Right renal cortex interstitium (tissue), 3 donors: ENCODE data around the gene SMOC2. TPM values are rescaled to one million over a fixed set of nuclear protein-coding genes. Genes with fewer than 3 reads are reported as not detected.
"Not testable (repeated sequence)": the region's sequence is repeated elsewhere in the genome, so short reads cannot be mapped to it uniquely, and the experiment has no call there.

ENCODE experiments used
- DNase-seq, 3 donors: peaks; one replicate each; pipeline ENCODE4 v3.0.0-alpha.2; 2013; ENCODE audit warnings: low read depth in 3 of 3, low spot score in 2 of 3
- polyA plus RNA-seq, 3 donors: library from polyadenylated mRNA; unstranded; fragments of 120-200 nt; gene quantifications; one replicate each; pipeline ENCODE4 v1.2.1, GENCODE V29; 2013; ENCODE audit not compliant: insufficient read length in 3 of 3

Gene SMOC2
- polyA plus RNA-seq, 3 donors = 18.0 to 31.5 (median 25.7) TPM

DNA sequence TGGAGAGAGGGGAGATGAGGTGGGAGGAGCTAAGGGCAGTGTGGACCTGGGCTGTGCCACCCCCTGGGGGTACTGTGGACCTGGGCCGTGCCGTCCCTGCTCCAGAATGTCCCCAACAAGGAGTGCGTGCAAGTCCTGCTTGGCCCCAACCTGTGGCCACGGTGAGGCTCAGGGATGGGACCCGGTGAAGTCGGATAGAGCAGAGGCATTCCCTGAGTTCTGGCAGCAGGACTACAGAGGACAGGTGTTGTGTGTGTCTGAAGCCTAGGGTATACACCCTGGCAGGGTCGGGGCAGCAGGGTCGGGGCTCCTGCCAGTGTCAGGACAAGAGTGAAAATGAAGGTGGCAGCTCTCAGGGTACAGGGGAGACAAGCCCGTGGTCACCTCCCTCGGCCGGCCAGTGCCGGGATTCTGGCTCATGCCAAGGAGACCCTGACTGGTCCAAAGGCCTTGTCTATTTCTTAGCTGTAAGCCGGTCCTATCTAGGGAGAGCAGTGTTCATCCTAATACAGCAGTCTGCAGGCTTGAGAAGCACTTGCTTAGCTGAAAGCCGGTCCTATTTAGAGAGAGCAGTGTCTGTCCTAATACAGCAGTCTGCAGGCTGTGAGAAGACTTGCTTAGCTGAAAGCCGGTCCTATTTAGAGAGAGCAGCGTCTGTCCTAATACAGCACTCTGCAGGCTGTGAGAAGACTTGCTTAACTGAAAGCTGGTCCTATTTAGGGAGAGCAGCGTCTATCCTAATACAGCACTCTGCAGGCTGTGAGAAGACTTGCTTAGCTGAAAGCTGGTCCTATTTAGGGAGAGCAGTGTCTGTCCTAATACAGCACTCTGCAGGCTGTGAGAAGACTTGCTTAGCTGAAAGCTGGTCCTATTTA, 95.9 kb downstream of the SMOC2 start:
- no peak for DNase-seq

DNA sequence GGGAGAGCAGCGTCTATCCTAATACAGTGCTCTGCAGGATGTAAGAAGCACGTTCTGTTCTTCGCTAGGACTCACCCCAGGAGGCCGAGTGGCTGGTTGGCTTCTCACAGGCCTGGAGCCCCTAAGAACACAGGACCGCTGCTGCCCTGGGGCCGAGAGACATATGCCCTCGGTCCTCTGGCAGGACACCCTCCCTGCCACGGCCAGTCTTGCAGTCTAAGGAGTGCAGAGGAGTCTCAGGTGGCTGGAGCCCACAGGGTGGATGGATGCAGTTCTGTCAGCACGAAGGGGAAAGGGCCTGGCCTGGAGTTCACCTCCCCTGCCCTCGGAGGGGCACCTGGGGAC, 96.5 kb downstream of the SMOC2 start:
- no peak for DNase-seq

DNA sequence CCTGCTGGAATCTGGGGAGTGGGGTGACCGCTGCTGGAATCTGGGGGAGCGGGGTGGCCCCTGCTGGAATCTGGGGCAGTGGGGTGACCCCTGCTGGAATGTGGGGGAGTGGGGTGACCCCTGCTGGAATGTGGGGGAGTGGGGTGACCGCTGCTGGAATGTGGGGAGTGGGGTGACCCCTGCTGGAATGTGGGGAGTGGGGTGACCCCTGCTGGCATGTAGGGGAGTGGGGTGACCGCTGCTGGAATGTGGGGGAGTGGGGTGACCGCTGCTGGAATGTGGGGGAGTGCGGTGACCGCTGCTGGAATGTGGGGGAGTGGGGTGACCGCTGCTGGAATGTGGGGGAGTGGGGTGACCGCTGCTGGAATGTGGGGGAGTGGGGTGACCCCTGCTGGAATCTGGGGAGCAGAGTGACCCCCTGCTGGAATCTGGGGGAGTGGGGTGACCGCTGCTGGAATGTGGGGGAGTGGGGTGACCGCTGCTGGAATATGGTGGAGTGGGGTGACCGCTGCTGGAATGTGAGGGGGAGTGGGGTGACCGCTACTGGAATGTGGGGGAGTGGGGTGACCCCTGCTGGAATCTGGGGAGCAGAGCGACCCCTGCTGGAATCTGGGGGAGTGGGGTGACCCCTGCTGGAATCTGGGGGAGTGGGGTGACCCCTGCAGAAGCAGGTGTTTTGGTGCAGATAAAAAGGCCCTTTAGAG, 97.4 kb downstream of the SMOC2 start:
- not testable (repeated sequence) for DNase-seq

DNA sequence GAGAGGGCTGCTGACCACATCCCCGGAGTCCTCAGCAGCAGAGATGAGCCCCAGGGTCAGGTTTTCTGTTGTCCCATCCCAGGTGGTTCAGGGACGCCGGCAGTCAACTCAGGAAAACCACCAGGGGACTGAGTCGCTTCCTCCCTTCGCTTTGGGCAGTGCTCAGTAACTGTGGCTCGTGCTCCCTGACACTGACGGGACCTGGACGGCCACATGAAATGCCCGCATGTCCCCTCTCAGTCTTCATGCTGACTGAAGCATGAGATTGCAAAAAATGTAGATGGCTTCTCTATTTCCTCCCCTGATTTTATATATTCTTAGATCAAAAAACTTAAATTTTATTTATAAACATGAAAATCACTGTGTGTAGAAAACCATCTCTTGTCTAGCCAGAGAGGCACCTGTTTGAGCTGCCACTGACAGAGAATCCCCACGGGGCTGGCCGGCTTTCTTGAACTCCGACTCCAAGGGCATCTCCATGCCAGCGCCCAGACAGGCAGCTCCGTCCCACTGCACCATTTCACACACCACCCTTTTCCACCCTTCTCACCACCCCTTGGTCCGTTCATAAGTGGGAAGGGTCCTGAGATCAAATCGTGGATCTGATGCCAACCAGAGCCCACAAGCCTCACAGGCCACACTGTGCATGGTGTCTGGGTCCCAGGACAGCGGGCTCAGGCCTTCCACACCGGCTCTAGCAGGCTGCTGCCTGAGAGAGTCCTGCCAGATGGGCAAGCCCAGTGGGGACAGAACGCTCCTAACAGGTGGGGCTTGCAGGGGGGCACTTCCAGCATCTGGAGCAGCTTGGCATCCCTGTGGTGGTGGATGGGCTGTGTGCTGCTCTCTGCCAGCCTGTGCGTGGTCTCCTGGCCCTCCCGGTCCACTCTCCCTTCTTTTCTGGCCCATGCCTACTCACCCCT, 98.2 kb downstream of the SMOC2 start:
- no peak for DNase-seq

DNA sequence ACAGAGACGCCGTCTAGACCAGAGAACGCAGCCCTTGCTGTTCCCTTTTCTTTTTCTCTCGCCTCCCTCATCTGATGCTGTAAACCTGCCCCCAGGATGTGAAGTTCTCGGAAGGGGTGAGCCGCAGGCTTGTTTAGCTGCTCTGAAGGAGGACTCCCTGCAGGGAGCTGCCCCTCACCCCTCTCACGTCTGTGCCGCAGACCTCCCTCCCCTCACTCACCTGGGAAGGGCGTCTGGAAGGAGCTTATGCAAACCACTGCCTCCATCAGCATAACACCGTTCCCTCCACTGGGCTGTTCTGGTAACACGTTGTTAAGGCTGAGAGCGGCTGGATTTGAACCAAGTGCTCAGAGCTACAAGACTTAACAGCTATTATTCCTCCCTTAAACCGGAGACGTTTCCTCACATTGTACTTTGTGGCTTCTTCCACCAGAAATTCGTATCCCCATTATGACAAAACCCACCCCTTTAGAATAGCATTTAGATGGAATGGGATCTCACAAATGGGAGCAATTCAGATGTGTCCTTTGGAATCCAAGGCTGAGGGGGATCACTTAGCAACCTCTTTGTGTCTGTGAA, 99.8 kb downstream of the SMOC2 start:
- no peak for DNase-seq

DNA sequence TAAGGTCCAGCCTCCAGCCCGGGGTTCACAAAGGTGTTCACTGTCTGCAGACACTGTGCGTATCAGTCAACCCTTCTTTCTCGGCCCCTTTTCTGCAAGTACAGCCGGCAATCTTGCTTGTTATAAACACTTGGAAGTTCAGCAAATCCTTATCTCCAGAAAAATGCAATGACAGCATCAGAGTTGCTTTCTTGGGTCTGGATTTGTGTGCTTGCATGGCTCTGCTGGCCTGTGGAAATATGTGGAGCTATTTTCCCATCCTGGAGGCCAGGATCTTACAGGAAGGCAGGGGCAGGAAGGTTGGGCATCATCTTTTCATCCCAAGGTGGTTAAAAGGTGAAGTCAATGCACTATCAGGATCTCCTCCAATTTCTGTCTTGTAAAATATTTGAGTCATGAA, 100.3 kb downstream of the SMOC2 start:
- no peak for DNase-seq

DNA sequence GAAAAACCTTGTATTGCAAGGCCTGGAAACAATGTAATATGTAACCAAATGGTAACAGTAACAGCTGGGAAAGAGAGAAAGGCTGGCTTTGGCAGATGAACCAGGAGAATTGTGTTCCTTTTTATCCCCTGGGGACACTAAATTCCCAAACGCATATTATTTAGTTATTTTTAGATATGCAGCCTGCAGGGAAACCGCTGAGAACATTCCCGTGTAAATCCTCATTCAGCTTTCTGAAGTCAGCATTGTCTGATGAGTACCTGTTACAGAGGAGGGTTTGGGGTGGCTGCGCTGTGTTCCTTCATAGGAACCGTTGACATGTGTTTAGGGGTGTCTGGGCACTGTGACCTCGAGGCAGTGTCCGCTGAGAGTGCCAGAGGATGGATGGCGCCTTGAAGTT, 101.3 kb downstream of the SMOC2 start:
- DNase-seq = no peak

GRCh38 chr6:168545428-168545827, 104.4 kb downstream of the SMOC2 start:
- no peak for DNase-seq

GRCh38 chr6:168546151-168546550, 105.2 kb downstream of the SMOC2 start:
- DNase-seq = no peak

GRCh38 chr6:168546730-168547129, 105.7 kb downstream of the SMOC2 start:
- DNase-seq = no peak

DNA sequence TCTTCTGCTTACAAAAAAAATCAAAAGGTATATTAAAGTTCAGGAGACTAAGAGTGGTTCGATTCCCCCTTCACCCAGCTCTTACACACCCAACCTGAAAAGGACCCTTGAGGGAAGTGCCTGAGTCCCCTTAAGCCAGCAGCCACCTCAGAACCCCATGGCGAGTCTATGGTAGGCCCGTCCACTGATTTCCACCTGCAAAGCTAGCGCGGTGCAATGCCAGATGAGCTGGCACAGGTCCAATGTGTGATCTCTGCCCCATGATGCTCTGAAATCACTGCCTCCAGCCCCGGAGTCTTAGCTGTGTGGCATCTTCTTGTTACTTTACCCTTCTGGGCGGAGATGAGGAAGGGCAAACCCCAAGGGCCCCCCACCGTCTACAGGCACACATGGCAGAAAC, 109.3 kb downstream of the SMOC2 start:
- DNase-seq = no peak

GRCh38 chr6:168554472-168554871, 113.5 kb downstream of the SMOC2 start:
- no peak for DNase-seq

DNA sequence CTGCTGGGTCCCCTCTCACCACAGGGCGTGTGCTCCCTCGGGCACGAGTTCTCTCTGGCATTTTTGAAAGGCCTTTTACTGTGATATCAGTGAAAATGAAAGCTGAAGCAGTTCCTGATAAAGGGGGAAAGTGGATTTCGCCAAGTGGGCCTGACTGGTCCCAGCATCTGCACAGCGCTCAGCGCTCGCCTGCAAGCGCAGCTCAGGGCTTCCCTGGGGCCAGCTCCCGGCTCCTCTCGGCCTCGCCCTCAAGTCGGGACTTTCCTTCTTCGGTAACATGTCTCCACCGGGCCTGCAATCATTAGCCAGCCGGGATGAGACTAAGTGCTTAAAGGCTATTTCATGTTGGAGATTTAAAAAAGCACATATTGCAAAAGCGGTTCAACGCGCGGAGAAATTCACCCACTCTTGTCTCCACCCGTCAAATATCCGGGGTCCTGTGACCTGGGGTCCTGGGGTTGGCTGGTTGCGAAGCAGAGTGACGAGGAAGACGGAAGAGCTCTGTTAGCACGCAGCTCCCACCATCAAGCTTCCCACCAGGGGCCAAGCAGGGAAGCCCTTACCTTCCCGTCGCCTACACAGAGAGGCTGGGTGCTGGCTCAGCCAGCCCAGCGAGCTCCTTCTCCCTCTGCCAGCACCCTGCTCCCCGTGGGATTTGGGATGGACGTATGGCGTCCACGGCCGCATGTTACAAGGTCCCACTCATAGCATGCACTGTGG, 114.1 kb downstream of the SMOC2 start:
- DNase-seq = no peak

DNA sequence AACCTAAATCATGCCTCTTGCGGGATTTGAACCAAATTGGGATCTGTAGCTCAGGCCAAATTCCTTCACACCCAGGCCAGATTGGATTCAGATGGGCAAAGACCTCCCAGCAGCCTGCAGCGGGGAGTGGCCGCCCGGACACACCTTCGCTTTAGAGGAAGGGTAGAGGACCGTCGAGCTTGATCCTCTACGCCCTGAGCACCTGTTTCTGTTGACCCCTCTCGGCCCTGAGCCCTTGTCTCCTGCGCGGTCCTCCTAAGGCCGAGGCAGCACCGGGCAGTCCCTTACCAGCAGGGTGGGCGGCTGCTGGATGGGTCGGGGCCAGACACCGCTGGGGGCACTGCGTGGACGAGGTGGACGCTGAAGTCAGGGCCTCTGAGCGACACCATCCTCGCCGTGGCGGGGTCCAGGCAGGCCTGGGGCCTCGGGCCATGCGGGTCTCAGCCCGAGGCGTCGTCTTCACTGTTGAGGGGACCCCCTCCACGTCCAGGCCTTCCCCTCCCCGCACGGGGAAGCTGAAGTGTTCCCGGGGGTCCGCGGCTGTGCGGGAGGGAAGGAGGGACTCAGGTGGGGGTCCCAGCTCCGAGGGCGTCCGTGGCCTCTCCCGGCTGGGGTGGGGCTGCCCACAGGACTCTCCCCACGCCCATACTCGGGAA, 114.8 kb downstream of the SMOC2 start:
- no peak for DNase-seq

GRCh38 chr6:168557512-168557911, 116.5 kb downstream of the SMOC2 start:
- DNase-seq = no peak

- DNase-seq = no peak
Observed at GRCh38 chr6:168558686-168559085, 117.7 kb downstream of the SMOC2 start.

- no peak for DNase-seq
Observed at GRCh38 chr6:168559574-168560098, 118.7 kb downstream of the SMOC2 start.

DNA sequence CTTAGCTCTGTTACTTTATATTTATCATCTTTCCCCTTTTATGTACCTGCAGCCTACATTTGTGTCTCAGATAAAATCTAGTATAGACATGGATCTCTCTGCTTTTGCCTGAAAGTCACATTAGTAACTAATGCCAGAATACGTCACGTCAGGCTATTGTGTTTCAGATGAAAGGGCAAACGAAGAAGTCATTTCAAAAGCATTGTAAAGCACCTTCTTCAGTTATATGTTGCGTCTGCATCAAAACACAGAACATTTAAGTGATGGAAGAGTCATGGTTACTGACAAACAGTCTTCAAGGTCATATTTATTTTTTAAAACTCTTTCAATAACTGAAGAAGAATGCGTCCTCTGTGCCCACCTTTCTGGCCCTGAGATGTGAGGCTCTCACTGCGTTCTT, 119.1 kb downstream of the SMOC2 start:
- DNase-seq = no peak

DNA sequence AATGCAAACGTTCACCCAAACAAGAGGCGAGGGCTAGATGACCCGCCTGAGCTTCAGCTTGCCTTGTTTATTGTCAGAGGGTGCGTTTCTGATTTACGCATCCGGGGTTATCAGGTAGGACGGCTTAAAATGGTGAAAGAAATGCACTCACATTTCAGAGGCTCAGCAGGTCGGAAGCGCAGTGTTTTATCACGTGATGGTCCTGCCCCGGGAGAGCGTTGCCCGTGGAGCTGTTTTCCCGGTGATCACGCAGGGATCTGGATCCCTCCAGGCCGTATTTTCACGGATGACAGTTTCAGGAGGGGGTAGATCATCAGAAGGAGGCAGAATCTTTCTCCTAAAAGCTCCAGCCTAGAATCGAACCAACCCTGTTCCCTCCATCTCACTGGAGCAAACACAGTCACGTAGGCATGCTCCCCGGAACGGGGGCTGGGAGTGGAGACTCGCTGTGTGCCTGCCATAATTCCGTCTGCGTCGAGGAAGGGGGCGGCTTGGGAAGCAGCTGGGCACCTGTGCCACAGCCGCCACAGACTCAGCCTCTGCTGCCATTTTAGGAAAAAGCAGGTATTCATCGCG, 121.7 kb downstream of the SMOC2 start:
- DNase-seq = no peak
